Activated CD4-positive, alpha-beta T cell treated with anti-CD3 and anti-CD28 coated beads, Interleukin-2, amount 50 U/mL, for 4 hours (primary cell): ENCODE measurements around the gene LEFTY1.
"Not testable (repeated sequence)": the region's sequence is repeated elsewhere in the genome, so short reads cannot be mapped to it uniquely, and the experiment has no call there.

Experiments used
- DNase-seq, 2 experiments: peaks; one replicate each; pipeline ENCODE4 v3.0.0-alpha.2; 2020

The LEFTY1 gene

DNA sequence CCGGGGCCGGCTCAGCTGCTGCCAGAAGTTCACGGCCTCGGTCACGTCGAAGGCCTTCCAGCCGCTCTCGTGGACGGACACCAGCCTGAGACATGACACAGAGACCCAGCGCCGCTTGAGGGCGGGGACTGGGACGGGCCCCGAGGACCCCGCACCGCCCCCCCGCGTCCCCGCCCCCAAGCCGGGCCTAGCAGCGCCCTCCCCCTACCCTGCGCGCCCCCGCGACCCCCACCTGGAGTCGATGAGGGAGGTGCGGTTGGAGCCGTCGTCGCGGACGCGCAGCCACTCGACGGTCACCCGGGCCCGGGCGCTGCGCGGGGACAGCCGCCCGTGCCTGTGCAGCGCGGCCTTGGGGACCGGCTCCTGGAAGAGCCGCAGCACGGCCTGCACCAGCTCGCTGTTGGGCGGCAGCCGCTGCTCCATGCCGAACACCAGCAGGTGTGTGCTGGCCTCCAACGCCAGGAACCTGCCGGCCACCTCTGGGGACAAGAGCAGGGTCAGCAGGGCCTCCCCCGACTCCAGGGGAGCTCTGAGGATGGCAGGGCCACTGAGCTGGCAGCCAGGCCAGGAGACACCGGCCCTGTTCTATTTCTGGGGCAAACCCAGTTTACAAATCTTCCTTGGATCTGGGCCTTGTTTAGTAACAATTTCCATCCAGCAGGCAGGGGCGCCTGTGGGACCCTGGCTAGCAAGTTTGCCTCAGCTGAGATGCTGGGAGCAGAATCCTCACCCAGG is 1.2 kb downstream of the LEFTY1 start:
- not testable (repeated sequence) for DNase-seq

DNA sequence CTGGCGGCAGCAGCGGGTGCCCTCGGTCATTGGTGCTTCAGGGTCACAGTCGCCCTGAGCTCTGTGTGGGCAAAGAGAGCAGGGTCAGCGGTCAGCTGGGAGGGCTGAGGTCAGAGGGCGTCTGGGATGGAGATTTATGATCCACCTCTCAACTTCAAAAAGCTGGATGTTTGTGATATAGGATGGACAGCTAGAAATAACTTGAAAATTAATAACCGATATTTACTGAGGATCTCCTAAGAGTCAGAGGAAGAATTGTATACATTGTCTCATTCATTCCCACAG is 2.0 kb downstream of the LEFTY1 start:
- no peak for DNase-seq

- DNase-seq, result no peak
Observed at GRCh38 chr1:225886159-225887029, 2.6 kb downstream of the LEFTY1 start.

- DNase-seq, result no peak
Observed at GRCh38 chr1:225885336-225885735, 3.6 kb downstream of the LEFTY1 start.

DNA sequence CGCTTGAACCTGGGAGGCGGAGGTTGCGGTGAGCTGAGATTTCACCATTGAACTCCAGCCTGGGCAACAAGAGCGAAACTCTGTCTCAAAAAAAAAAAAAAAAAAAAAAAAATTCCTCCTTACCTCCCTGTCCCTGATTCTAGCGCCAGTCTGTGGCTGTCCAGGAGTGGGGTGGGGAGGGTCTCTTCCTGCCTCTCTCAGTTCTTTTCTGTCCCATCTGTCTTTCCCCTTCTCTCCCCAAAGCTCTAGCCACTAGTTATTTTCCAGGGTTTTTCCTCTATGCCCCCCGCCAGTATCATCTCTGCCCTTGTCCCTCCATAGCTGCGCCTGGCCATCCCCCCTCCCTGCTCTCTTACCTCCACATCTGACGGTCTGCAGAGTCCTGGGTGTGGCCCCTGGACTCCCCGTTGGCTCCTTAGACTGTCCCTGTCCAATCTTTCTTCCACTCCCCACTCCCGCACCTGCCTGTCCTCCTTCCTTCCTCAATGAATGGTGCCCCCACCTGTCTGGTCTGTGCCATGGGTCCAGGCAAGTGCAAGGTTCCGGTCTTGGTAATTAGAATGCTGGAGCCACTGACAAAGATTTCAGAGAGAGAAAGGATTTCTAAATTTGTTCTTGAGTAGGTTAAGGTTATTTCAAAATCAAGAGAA is 5.2 kb downstream of the LEFTY1 start:
- no peak for DNase-seq

DNA sequence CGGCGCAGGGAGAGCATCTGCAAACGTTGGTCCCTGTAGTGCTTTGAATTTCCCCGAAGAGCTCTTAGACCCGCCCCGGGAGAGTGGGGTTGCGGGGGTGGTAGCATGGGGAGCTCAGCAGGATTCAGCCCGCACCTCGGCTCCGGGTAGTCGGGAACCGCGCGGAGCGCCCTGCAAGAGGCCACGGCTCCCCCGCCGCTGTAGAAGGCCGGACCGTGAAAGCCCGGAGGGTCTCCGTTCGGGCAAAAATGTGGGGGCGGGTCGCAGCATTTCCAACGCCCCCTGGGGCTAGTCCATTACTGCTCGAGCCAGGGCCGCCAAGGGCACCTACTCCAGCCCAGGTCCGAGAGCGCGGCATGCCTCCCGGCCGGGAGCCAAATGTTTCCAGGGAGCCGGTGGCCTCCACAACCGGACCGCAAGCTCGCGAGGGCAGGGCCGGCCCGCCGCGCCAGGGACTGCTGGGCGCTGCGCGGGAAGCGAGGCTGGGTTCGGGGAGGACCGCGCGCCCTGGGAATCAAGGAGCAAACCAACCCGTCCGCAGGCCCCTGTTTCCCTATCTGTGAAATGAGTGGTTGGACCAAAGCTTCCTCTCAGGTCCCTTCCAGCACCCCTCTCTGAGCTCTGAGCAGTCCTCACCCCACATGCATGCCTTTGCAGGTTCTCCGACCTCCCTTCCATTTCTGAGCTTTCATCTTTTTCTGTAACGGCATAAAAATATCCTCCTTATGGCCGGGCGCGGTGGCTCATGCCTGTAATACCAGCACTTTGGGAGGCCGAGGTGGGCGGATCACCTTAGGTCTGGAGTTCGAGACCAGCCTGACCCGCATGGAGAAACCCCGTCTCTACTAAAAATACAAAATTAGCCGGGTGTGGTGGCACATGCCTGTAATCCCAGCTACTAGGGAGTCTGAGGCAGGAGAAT is 6.0 kb downstream of the LEFTY1 start:
- peak in 1 of 2 experiments; percentile 32 for DNase-seq

GRCh38 chr1:225881959-225882693 is 6.8 kb downstream of the LEFTY1 start, which contains the start of gene TMEM63A:
TSS of gene TMEM63A (minus strand) at chr1:225882380. CDS start at chr1:225877580, 4,800 bp downstream.
- DNase-seq, result peak; percentile 87 to 88

DNA sequence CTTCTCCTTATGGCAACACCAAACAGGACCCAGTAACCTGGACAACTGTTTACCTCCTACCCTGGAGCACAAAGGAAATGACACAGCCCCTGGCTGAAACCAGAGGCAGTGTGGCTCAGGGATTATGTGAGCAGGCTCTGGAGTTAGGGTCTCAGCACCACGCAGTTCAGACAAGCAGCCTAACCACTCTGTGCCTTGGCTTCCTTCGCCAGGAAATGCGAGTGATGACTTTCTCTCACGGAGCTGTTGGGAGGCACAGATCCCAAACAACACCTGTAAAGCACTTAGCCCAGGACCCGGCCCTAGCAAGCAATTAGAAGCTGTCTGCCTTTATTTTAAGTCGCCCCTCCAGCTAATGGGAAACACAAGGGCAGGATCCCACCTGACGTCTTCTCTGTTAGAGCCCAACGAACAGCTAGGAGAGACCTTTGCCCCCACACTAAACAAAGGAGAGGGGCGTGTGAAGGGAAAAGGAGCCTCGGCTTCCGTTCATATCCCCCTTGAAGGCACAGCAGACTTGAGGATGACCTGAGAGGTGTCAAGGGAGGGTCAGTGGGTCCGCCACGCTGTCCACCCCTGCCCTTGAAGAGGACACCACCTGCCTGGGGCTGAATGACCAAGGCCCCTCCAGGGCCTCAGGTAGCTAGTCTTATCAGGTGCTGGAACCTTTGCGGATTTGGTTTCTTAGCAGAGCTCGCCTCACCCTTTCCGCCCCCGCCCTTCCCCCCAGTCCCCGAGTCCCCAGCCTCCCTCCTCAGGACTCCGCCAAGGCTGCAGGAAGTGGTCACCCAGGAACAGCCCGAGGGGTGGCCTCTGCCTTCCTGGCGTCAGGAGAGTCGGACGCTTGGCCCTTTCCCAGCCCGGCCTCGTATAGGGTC is 7.6 kb downstream of the LEFTY1 start:
- peak in 1 of 2 experiments; percentile 29 for DNase-seq

DNA sequence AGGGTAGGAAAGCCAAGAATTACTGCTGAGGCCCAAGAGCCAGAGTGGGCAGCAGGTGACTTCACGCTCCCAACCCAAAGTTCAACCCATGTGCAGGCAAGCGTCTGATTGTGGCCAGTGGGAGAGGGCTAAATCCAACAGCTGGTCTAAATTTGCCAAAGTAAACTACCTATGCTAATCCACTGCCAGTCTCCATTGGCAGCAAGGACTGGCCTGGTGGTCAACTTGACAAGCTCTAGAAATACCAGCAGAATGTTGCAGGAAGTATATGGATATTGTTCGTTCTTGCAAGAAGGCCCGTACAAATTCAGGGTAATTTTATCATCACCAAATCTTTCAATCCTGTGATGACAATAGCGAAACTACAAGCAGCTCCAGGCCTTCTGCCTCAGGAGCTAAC is 8.3 kb downstream of the LEFTY1 start:
- DNase-seq, result no peak

DNA sequence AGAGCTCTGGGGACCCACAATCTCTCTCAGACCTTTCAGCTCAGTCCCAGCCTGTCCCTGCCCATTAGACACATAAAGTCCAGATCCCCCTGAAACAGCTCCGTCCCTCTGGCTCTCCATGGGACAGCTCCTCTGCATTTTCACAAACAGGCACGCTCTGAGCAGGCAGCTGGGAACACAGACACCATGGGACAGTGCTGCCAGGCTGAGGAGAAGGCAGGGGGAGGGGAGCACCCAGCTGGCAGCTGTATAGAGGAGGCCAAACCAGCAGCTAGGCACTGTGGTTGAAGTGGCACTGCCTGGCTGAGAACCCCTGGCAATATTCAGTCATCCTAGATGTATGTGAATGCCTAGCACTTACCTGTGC is 8.7 kb downstream of the LEFTY1 start:
- no peak for DNase-seq

DNA sequence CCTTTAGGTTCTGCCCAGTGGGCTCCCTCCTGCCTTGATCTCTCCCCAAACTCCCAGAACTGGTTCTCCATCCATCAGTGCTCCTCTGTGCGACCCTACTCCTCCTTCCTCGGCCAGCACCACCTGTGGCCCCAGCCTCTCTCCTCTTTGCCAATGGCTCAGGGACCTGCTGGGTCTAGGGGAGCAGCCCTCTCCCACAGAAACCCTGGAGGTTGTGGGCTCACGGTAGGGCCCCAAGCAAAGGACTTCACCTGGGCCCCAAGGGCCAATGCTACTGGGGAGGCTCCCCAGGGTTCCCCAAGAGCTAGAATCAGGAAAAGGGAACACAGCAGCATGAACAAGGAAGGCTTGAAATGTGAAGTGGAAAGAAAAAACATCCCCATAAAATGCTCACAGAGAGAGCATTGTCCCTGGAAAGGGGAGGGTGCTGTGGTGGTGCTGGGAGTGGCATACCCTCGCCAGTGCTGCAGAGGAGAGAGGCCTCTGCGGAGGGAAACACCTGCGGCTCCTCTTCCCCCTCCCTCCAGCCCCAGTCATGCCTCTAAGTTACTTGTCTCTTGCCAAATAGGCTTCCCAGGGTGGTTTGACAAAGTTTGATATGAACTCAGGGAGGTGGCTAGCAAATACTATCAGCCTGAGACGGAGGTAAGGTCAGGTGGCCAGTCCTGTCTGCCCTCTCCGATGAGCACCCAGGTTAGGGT is 9.3 kb downstream of the LEFTY1 start:
- peak in 1 of 2 experiments; percentile 30 for DNase-seq

GRCh38 chr1:225878282-225878681 is 10.7 kb downstream of the LEFTY1 start:
- no peak for DNase-seq

DNA sequence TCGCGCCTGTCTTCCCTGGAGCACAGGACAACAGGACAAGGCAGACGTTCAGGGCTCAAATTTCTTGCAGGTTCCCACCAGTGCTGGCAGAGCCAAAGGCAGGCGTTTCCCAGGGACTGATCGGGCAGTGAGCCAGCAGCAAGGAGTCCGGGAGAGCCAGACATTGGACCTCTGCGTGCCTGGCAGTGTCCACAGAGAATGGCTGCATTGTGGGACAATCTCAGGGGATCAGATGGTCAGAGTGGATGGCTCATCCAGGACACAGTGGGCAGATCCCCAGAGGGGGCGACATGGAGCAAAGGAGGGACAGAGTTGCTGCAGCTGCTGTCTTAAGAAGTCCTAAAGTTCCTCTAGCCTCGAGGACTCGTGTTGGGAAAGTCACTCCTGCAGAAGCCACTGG is 11.4 kb downstream of the LEFTY1 start:
- DNase-seq, result no peak

GRCh38 chr1:225876900-225877510 is 11.9 kb downstream of the LEFTY1 start:
- no peak for DNase-seq

DNA sequence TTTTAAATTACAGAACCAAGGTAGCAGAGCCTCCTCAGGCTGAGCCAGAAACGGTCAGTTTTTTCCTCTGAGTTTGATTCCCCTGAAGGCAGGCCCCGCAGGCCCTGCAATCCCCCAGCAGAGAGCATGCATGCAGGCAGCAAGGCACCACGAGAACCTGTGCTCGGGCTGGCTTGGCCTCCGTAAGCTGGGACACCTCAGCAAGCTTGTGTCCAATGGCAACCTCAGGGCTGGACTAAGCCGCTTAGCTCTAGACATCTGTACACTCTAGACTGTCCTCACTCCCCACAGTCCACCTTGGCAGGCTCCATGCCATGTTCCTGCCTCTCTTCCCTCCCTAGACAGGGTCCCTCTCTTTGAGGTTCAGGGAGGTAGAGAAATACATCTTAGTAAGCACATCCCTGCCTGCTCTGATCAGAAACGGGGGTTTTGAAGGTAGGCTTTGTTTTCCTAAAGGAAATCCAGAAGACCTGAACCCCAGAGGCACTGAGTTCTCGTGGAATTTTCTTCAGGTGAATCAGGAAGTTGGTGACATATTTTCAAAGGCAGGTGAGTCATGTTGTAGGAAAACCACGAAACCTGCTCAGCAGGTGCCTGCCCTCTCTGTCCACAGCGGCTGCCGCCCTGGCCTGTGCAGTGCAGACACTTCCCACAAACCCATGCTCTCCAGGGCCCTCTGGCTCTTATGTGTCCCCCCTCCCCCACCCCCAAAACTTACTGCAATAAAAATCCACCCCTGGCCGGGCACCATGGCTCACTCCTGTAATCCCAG is 13.7 kb downstream of the LEFTY1 start:
- DNase-seq, result no peak

GRCh38 chr1:225874431-225874830 is 14.5 kb downstream of the LEFTY1 start:
- DNase-seq, result no peak

GRCh38 chr1:225873281-225873850 is 15.6 kb downstream of the LEFTY1 start:
- DNase-seq, result no peak

- no peak for DNase-seq
Observed at GRCh38 chr1:225872075-225872430, 16.9 kb downstream of the LEFTY1 start.
